K562 (cell line): ENCODE results near the gene NDST4. TPM values are rescaled to one million over a fixed set of nuclear protein-coding genes. Genes with fewer than 3 reads are reported as not detected.

Source experiments
- ATAC-seq: fragments of 200-7000 bp; cut with Tn5 transposase; 3 replicates; pipeline ENCODE4 v1.9.1; 2020; ENCODE audit warnings: moderate library complexity
- BruUV-seq: library from RNA; stranded (reverse); fragments of 400-500 nt; replicated peaks from 2 replicates; lab custom pipeline; 2021; lab: Mats Ljungman, UMichigan
- CTCF ChIA-PET: fragments of 300-600 bp; formaldehyde crosslinking; extraction: SDS; loops from one replicate; lab custom pipeline; 2021; ENCODE audit warnings: low intra/inter-chr PET ratio; lab: Yijun Ruan, JAX
- POLR2A ChIA-PET: fragments of 300-600, 350-650 bp; sonication (Branson Sonifier 250); formaldehyde crosslinking; extraction: SDS; loops from one replicate; lab custom pipeline; 2021; ENCODE audit warnings: antibody characterized with exemption, inconsistent platforms; lab: Yijun Ruan, JAX
- DNase-seq, 4 experiments: peaks; one replicate each; pipeline versions ENCODE4 v3.0.0 to v3.0.0-alpha.2; 2011 to 2018; ENCODE audit warnings: low spot score in 3 of 4, mixed read lengths in 3 of 4; ENCODE audit errors: extremely low read depth in 1 of 4
- FAIRE-seq: peaks from 2 replicates; lab custom pipeline; 2011; peaks lifted over from hg19 to GRCh38; lab: Jason Lieb, UNC
- H2AFZ ChIP-seq: 2 replicates; pipeline ENCODE4 v1.6.0; 2011; ENCODE audit warnings: low read depth, low read length, control low read depth, inconsistent platforms
- H3K27ac ChIP-seq: fragments of 200-600 bp; 3 replicates; pipeline ENCODE4 v1.8.0; 2011; ENCODE audit warnings: low read depth, mild to moderate bottlenecking, control low read depth, inconsistent platforms, low read length, moderate library complexity, mixed read lengths; ENCODE audit errors: extremely low read depth
- H3K27me3 ChIP-seq, 2 experiments: fragments of 300-600 bp in 1 of 2; 2 replicates in 1 of 2; 3 replicates in 1 of 2; pipeline versions ENCODE4 v1.6.0 to v1.8.0; 2011; ENCODE audit warnings: inconsistent platforms in 2 of 2, low read length in 2 of 2, mild to moderate bottlenecking in 1 of 2, mixed read lengths in 1 of 2, moderate library complexity in 1 of 2; ENCODE audit not compliant: control insufficient read depth in 2 of 2, insufficient read depth in 2 of 2
- H3K36me3 ChIP-seq: fragments of 300-600 bp; 3 replicates; pipeline ENCODE4 v1.8.0; 2011; ENCODE audit warnings: mild to moderate bottlenecking, low read length, inconsistent platforms; ENCODE audit not compliant: control insufficient read depth, insufficient read depth
- H3K4me1 ChIP-seq, 2 experiments: fragments of 200-600 bp in 1 of 2; replicated peaks in 1 of 2; 2 replicates in 1 of 2; 3 replicates in 1 of 2; pipeline versions ENCODE4 v1.5.1 to v1.8.0; 2011; ENCODE audit warnings: inconsistent platforms in 2 of 2, low read length in 2 of 2, mild to moderate bottlenecking in 1 of 2, mixed read lengths in 1 of 2, moderate library complexity in 1 of 2; ENCODE audit not compliant: control insufficient read depth in 2 of 2, insufficient read depth in 2 of 2
- H3K4me2 ChIP-seq: 2 replicates; pipeline ENCODE4 v1.6.1; 2011; ENCODE audit warnings: low read length, control low read depth, inconsistent platforms, mixed read lengths; ENCODE audit not compliant: insufficient read depth
- H3K4me3 ChIP-seq: fragments of 200-600 bp; sonication (generic), shearing (Covaris generic); 2 replicates; pipeline ENCODE4 v1.5.1; 2016; ENCODE audit warnings: control low read depth, inconsistent platforms
- H3K79me2 ChIP-seq: fragments of 200-600 bp; 3 replicates; pipeline ENCODE4 v1.8.0; 2011; ENCODE audit warnings: low read length, inconsistent platforms; ENCODE audit not compliant: control insufficient read depth, insufficient read depth
- H3K9ac ChIP-seq, 2 experiments: 2 replicates each; pipeline versions ENCODE4 v1.6.0 to v1.6.1; 2011; ENCODE audit warnings: low read depth in 2 of 2, low read length in 2 of 2, control low read depth in 1 of 2, inconsistent platforms in 1 of 2, mild to moderate bottlenecking in 1 of 2, mixed read lengths in 1 of 2; ENCODE audit not compliant: insufficient read depth in 1 of 2
- H3K9me1 ChIP-seq: one replicate; pipeline ENCODE4 v1.6.0; 2011; ENCODE audit warnings: inconsistent platforms, mild to moderate bottlenecking, low read length, moderate library complexity; ENCODE audit not compliant: control insufficient read depth, insufficient read depth
- H3K9me3 ChIP-seq: replicated peaks from 2 replicates; pipeline ENCODE4 v1.5.1; 2011; ENCODE audit warnings: low read depth, low read length, inconsistent platforms; ENCODE audit not compliant: control insufficient read depth, insufficient read depth
- H4K20me1 ChIP-seq: replicated peaks from 2 replicates; pipeline ENCODE4 v1.6.1; 2011; ENCODE audit warnings: low read length, inconsistent platforms, mixed read lengths; ENCODE audit not compliant: control insufficient read depth, insufficient read depth
- GTF2E2 ChIP-seq: fragments of 200-800 bp; sonication (Bioruptor generic); IDR thresholded peaks from 2 replicates; pipeline ENCODE4 v1.6.1; 2016; ENCODE audit warnings: missing genetic modification characterization, missing compliant biosample characterization
- TRIM28 ChIP-seq: fragments of 450-650 bp; IDR thresholded peaks from 2 replicates; pipeline ENCODE4 v1.6.1; 2017
- WGBS: fragments of 100-300 bp; shearing (Covaris generic); methylation state at CpG from one replicate; pipeline ENCODE4 v1.1.6; 2016; ENCODE audit warnings: low coverage, mixed read lengths; ENCODE audit not compliant: insufficient coverage; ENCODE audit errors: missing lambda C conversion rate; 5-methylcytosine and 5-hydroxymethylcytosine counted together
- in situ Hi-C: fragments of 300-500 bp; cut with MboI; formaldehyde crosslinking; loops from 4 replicates; pipeline ENCODE4 v1.15.0; 2018; ENCODE audit warnings: inconsistent platforms, mixed read lengths
- intact Hi-C: fragments of 100-400 bp; cut with micrococcal nuclease; formaldehyde crosslinking; loops from 2 replicates; pipeline ENCODE4 v1.14.2; 2022
- polyA plus RNA-seq, 8 experiments: library from polyadenylated mRNA; depleted of rRNA in 4 of 8; stranded (reverse) in 5 of 8; unstranded in 3 of 8; fragments of >200 nt; fragmentation: Nextera tagmentation in 2 of 8; fragmentation: Illumina TruSeq in 1 of 8; extraction: Ambion mirVana in 2 of 8; extraction: Trizol in 1 of 8; gene quantifications; 2 replicates each; pipeline versions ENCODE4 v1.2.1 to v1.2.3, GENCODE V29; 2011 to 2014; ENCODE audit warnings: inconsistent platforms in 1 of 8, missing spikeins in 1 of 8
- total RNA-seq, 7 experiments: library from RNA; depleted of rRNA in 6 of 7; stranded (reverse); fragments of >200 nt in 6 of 7; fragmentation: Illumina TruSeq in 2 of 7; extraction: Trizol in 2 of 7; gene quantifications; 2 replicates each; pipeline versions ENCODE4 v1.2.1 to v1.2.3, GENCODE V29; 2011 to 2021; ENCODE audit warnings: low replicate concordance in 1 of 7
- TF ChIP-seq, protein P1 (sequence below), 2 experiments: fragments of 450-650 bp; conservative IDR thresholded peaks; 2 replicates each; pipeline ENCODE4 v1.6.1; 2017; ENCODE audit warnings: mild to moderate bottlenecking in 2 of 2, moderate library complexity in 2 of 2
- TF ChIP-seq, protein P2 (sequence below): sonication (generic); formaldehyde crosslinking; IDR thresholded peaks from 2 replicates; pipeline ENCODE4 v1.8.0; 2022; ENCODE audit warnings: mild to moderate bottlenecking, missing genetic modification reagents
- TF ChIP-seq, protein P3 (sequence below): sonication (generic); formaldehyde crosslinking; IDR thresholded peaks from 2 replicates; pipeline ENCODE4 v1.8.1; 2022; ENCODE audit warnings: missing genetic modification reagents

NDST4 gene
- total and polyA plus RNA-seq, 9 of the 15 experiments (the other 6 are each of a cell fraction or from before 2014, with no cell fraction given), result not detected

DNA sequence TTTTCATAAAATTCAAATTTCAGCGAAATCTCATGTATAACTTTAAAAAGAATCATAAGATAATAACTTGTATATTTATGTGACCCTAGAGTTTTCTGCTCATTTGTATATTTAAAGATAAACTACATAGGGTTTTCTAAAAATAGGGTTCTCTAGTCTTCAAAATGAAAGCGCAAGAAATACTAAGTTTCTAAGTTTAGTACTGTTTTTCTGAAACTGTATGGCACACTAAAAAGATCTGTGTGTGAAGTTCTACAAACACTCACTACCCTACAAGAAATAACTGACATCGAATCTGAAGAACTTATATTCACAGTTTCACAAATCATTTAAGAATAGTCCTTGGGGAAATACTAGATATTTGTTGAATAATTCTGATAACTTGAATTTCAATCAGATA is 38.7 kb upstream of the NDST4 start:
- H3K9me1 ChIP-seq, result no peaks in the 10 kb centered on the region
- no peaks in the 10 kb centered on the region for H3K27me3 ChIP-seq
- H3K79me2 ChIP-seq, result no peaks in the 10 kb centered on the region
- no peaks in the 10 kb centered on the region for H3K4me1 ChIP-seq
- BruUV-seq, result no TSS peak
- H3K9me3 ChIP-seq, result no peaks in the 10 kb centered on the region
- DNase-seq, result no peak
- H4K20me1 ChIP-seq, result no peaks in the 10 kb centered on the region
- no peaks in the 10 kb centered on the region for H3K36me3 ChIP-seq
- H3K27ac ChIP-seq, result no peak overlapping the region
- no peak overlapping the region for H3K4me3 ChIP-seq
- no peak overlapping the region for H3K9ac ChIP-seq
- no peak for FAIRE-seq
- H3K4me2 ChIP-seq, result no peak overlapping the region
- WGBS, result 0% methylated on average over 3 of the region's 3 CpGs
- TF ChIP-seq GTF2E2 (tag) (no peak), TRIM28 (no peak)
- TF ChIP-seq, protein P1, sequence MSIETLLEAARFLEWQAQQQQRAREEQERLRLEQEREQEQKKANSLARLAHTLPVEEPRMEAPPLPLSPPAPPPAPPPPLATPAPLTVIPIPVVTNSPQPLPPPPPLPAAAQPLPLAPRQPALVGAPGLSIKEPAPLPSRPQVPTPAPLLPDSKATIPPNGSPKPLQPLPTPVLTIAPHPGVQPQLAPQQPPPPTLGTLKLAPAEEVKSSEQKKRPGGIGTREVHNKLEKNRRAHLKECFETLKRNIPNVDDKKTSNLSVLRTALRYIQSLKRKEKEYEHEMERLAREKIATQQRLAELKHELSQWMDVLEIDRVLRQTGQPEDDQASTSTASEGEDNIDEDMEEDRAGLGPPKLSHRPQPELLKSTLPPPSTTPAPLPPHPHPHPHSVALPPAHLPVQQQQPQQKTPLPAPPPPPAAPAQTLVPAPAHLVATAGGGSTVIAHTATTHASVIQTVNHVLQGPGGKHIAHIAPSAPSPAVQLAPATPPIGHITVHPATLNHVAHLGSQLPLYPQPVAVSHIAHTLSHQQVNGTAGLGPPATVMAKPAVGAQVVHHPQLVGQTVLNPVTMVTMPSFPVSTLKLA (conservative IDR thresholded peaks at IDR 0.05), result no peak
- TF ChIP-seq, protein P2, sequence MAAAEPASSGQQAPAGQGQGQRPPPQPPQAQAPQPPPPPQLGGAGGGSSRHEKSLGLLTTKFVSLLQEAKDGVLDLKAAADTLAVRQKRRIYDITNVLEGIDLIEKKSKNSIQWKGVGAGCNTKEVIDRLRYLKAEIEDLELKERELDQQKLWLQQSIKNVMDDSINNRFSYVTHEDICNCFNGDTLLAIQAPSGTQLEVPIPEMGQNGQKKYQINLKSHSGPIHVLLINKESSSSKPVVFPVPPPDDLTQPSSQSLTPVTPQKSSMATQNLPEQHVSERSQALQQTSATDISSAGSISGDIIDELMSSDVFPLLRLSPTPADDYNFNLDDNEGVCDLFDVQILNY, result no peak
- TF ChIP-seq, protein P3, sequence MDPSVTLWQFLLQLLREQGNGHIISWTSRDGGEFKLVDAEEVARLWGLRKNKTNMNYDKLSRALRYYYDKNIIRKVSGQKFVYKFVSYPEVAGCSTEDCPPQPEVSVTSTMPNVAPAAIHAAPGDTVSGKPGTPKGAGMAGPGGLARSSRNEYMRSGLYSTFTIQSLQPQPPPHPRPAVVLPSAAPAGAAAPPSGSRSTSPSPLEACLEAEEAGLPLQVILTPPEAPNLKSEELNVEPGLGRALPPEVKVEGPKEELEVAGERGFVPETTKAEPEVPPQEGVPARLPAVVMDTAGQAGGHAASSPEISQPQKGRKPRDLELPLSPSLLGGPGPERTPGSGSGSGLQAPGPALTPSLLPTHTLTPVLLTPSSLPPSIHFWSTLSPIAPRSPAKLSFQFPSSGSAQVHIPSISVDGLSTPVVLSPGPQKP (CRISPR knock-in tag), result no peak
- intact Hi-C loops (no loop called here), in situ Hi-C loops (no loop called here)
- ChIA-PET POLR2A (no interaction called here), CTCF (no interaction called here)
- no peak for ATAC-seq
- H2AFZ ChIP-seq, result no peak overlapping the region
